Measurements from ENCODE around the gene TXNRD1. TPM values are rescaled to one million over a fixed set of nuclear protein-coding genes. Genes with fewer than 3 reads are reported as not detected.

Gene TXNRD1
- total and polyA plus RNA-seq, 2 of the 8 experiments (the other 6 are each of a cell fraction or from before 2014, with no cell fraction given) = 56.8 to 127 TPM

- DNase-seq (ENCODE audit: low read depth in 1 of 2, low spot score in 2 of 2) (no peak), FAIRE-seq (no peak)
- Histone ChIP-seq H3K79me2 (ENCODE audit: control insufficient read depth in 1 of 2, insufficient read depth in 2 of 2, low read length in 2 of 2) (peaks cover 14 to 74% of the 10 kb centered on the region in 2 experiments), H3K23ac (ENCODE audit: insufficient read length) (no peak overlapping the region), H4K91ac (replicated peaks; ENCODE audit: insufficient read length, low read length) (no peak overlapping the region), H3K4me2 (ENCODE audit: insufficient read depth in 1 of 2, low read depth in 2 of 2, low read length in 2 of 2) (no peak overlapping the region), H3K36me3 (ENCODE audit: control insufficient read depth in 2 of 4, insufficient read depth in 4 of 4, low read length in 3 of 4) (peaks cover 3 to 26% (median 6%) of the 10 kb centered on the region in 4 experiments), H2BK120ac (replicated peaks; ENCODE audit: low read depth, low read length) (no peak overlapping the region), H2BK15ac (ENCODE audit: low read length) (no peak overlapping the region), H3K4ac (replicated peaks; ENCODE audit: insufficient read length, low read depth, low read length) (no peak overlapping the region), H4K20me1 (replicated peaks in 1 of 2; ENCODE audit: control insufficient read depth in 1 of 2, insufficient read depth in 2 of 2, low read length in 2 of 2) (peaks cover 7 to 18% of the 10 kb centered on the region in 2 experiments), H3K23me2 (ENCODE audit: low read depth, low read length) (peaks cover 8% of the 10 kb centered on the region; the same call in 1 of the 2 replicates), H3K14ac (ENCODE audit: insufficient read length) (no peak overlapping the region), H2AFZ (ENCODE audit: low read length) (no peak overlapping the region), H4K5ac (ENCODE audit: insufficient read length, low read depth, low read length) (no peak overlapping the region), H3K79me1 (ENCODE audit: low read depth, low read length) (peaks cover 9% of the 10 kb centered on the region), H2BK20ac (ENCODE audit: low read length) (no peak overlapping the region), H3K4me3 (ENCODE audit: extremely low read depth in 1 of 4, insufficient read depth in 2 of 4, low read depth in 3 of 4, low read length in 4 of 4) (no peak overlapping the region), H3K27me3 (replicated peaks in 1 of 4; ENCODE audit: control insufficient read depth in 3 of 4, extremely low read depth in 1 of 4, insufficient read depth in 3 of 4, low read length in 3 of 4) (no peaks in the 10 kb centered on the region; a peak in 1 of 7 replicates), H2BK12ac (ENCODE audit: low read depth, low read length) (no peak overlapping the region), H3K9me3 (ENCODE audit: insufficient read depth in 2 of 2, low read depth in 1 of 2, low read length in 1 of 2) (no peaks in the 10 kb centered on the region), H3K4me1 (replicated peaks in 1 of 4; ENCODE audit: control insufficient read depth in 3 of 4, insufficient read depth in 4 of 4, low read length in 3 of 4) (peaks cover 4 to 13% (median 7%) of the 10 kb centered on the region in 4 experiments), H3K56ac (replicated peaks; ENCODE audit: insufficient read length, low read depth, low read length) (no peak overlapping the region), H3K18ac (ENCODE audit: extremely low read depth, low read length) (no peak overlapping the region), H4K8ac (ENCODE audit: extremely low read depth, insufficient read depth, low read length) (no peak overlapping the region), H2BK5ac (ENCODE audit: low read depth, low read length) (no peak overlapping the region), H3K27ac (ENCODE audit: low read depth, low read length) (no peak overlapping the region), H3K9ac (replicated peaks in 1 of 4; ENCODE audit: extremely low read depth in 1 of 4, low read depth in 3 of 4, low read length in 3 of 4) (no peak overlapping the region), H2AK5ac (ENCODE audit: low read depth, low read length) (no peak overlapping the region)
- 85% methylated on average over 6 of the region's 6 CpGs; no CpG with 5 or more reads in 1 of the 2 experiments for WGBS, 2 experiments (ENCODE audit: extremely low coverage in 1 of 2, insufficient coverage in 1 of 2, insufficient read length in 1 of 2, insufficient replicate concordance in 2 of 2, low coverage in 1 of 2, low lambda C conversion rate in 2 of 2, missing lambda C conversion rate in 1 of 2)
- POLR2A ChIA-PET (ENCODE audit: partially characterized antibody) = interaction anchor here (0.5 to 4.2 kb wide), 6 partner anchors 8 to 389 kb away, joined by 3 to 37 read pairs (median 4); no protein-coding TSS in a partner anchor
- CTCF ChIA-PET (ENCODE audit: partially characterized antibody) = interaction anchor here (0.7 to 2.2 kb wide), 2 partner anchors 8 to 11 kb away, joined by 3 to 6 read pairs; no protein-coding TSS in a partner anchor
- no peak for TF ChIP-seq BRCA1 (IDR thresholded peaks at IDR 0.05; ENCODE audit: low read depth, low read length)
- no peak for TF ChIP-seq ATF3 (IDR thresholded peaks at IDR 0.05; ENCODE audit: insufficient read depth, low read depth, low read length)
- no peak for TF ChIP-seq TCF12 (IDR thresholded peaks at IDR 0.05; ENCODE audit: low read depth, low read length)
- TF ChIP-seq GABPA (IDR thresholded peaks at IDR 0.05; ENCODE audit: borderline replicate concordance, insufficient read depth, low read length) = no peak
- TF ChIP-seq JUND (IDR thresholded peaks at IDR 0.05; ENCODE audit: low read length) = no peak
- TF ChIP-seq EP300 (IDR thresholded peaks at IDR 0.05; ENCODE audit: borderline replicate concordance in 1 of 2, low read depth in 2 of 2, low read length in 2 of 2) = no peak
- TF ChIP-seq KDM4A (IDR thresholded peaks at IDR 0.05; ENCODE audit: low read depth, low read length, severe bottlenecking) = no peak
- TF ChIP-seq TBP (IDR thresholded peaks at IDR 0.05; ENCODE audit: low read depth, low read length) = no peak
- TF ChIP-seq RAD21 (IDR thresholded peaks at IDR 0.05 in 1 of 2, conservative IDR thresholded peaks at IDR 0.05 in 1 of 2; ENCODE audit: low read depth in 2 of 2, low read length in 2 of 2) = no peak
- TF ChIP-seq POU5F1 (IDR thresholded peaks at IDR 0.05; ENCODE audit: low read depth, low read length) = no peak
- no peak for TF ChIP-seq GTF2F1 (IDR thresholded peaks at IDR 0.05; ENCODE audit: borderline replicate concordance, low read depth, low read length)
These were observed 84.4 kb downstream of the TXNRD1 start for GRCh38 chr12:104299842-104300481.

All from H1 (cell line).